Osteoblast (primary cell): Measurements from ENCODE around the gene DLK2. TPM values are rescaled to one million over a fixed set of nuclear protein-coding genes. Genes with fewer than 3 reads are reported as not detected.

Experiments
- DNase-seq: peaks from one replicate; pipeline ENCODE4 v3.0.0; 2011; ENCODE audit warnings: low spot score, mixed read lengths; ENCODE audit not compliant: insufficient read length; ENCODE audit errors: missing footprints
- H2AFZ ChIP-seq: 2 replicates; pipeline ENCODE4 v1.6.0; 2011; ENCODE audit warnings: mild to moderate bottlenecking, low read length
- H3K27ac ChIP-seq: 2 replicates; pipeline ENCODE4 v1.5.1; 2011; ENCODE audit warnings: mild to moderate bottlenecking, low read depth, low read length, moderate library complexity
- H3K27me3 ChIP-seq: 2 replicates; pipeline ENCODE4 v1.6.0; 2012; ENCODE audit warnings: mild to moderate bottlenecking, control low read depth, inconsistent platforms, low read length, moderate library complexity; ENCODE audit not compliant: insufficient read depth
- H3K36me3 ChIP-seq: 2 replicates; pipeline ENCODE4 v1.5.1; 2011; ENCODE audit warnings: mild to moderate bottlenecking, low read length, control low read depth, moderate library complexity; ENCODE audit not compliant: insufficient read depth
- H3K4me1 ChIP-seq: 2 replicates; pipeline ENCODE4 v1.5.1; 2011; ENCODE audit warnings: mild to moderate bottlenecking, low read length, control low read depth, moderate library complexity; ENCODE audit not compliant: insufficient read depth
- H3K4me2 ChIP-seq: 2 replicates; pipeline ENCODE4 v1.6.0; 2011; ENCODE audit warnings: mild to moderate bottlenecking, low read length; ENCODE audit not compliant: insufficient read depth
- H3K4me3 ChIP-seq: fragments of 200-600 bp; sonication (generic); 3 replicates; pipeline ENCODE4 v1.5.1; 2012; ENCODE audit warnings: mild to moderate bottlenecking, low read length, inconsistent platforms; ENCODE audit not compliant: insufficient read depth
- H3K79me2 ChIP-seq: 2 replicates; pipeline ENCODE4 v1.6.0; 2012; ENCODE audit warnings: mild to moderate bottlenecking, low read length, control low read depth, inconsistent platforms; ENCODE audit not compliant: insufficient read depth
- H3K9me3 ChIP-seq: 2 replicates; pipeline ENCODE4 v1.5.1; 2011; ENCODE audit warnings: low read depth, low read length, control low read depth
- H4K20me1 ChIP-seq: 2 replicates; pipeline ENCODE4 v1.6.0; 2012; ENCODE audit warnings: mild to moderate bottlenecking, low read length, control low read depth; ENCODE audit not compliant: insufficient read depth
- CTCF ChIP-seq: IDR thresholded peaks from 2 replicates; pipeline ENCODE4 v1.5.1; 2011; ENCODE audit warnings: mild to moderate bottlenecking, low read depth, low read length, moderate library complexity; ENCODE audit errors: extremely low read depth
- total RNA-seq: library from RNA; depleted of rRNA; stranded (reverse); fragments of >200 nt; gene quantifications from 2 replicates; pipeline ENCODE4 v1.2.3, GENCODE V29; 2012

Gene DLK2
- total RNA-seq, 1 donor, result not detected

DNA sequence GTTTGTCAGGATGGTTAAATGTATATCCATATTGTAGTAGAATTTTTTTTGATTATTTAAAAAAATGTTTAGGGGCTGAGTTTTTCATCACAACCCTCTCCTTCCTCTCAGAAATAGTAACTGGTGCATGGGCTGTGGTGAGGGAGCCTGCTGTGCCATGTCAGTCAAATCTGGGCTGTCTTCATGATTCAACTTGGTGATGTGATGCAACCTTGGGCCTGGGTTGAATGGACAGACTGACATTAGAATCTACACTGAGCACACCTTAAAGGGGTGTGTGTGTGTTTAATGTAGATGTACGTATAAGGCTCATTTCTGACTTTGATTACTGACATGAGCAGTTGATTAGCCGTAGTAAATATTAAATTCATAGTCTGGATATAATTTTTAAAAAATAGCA is 25.7 kb upstream of the DLK2 start:
- DNase-seq, result no peak
- H3K4me2 ChIP-seq, result no peak overlapping the region
- no peak for TF ChIP-seq CTCF

GRCh38 chr6:43478008-43478372 is 22.6 kb upstream of the DLK2 start:
- no peak for TF ChIP-seq CTCF

More for the DNA sequence above, 25.7 kb upstream of the DLK2 start:
- peaks cover 13% of the 10 kb centered on the region for H3K4me1 ChIP-seq
- H3K4me3 ChIP-seq, result no peak overlapping the region
- peaks cover 22% of the 10 kb centered on the region for H4K20me1 ChIP-seq
- no peaks in the 10 kb centered on the region for H3K27me3 ChIP-seq
- no peaks in the 10 kb centered on the region for H3K9me3 ChIP-seq
- H3K36me3 ChIP-seq, result peaks cover 3% of the 10 kb centered on the region
- H3K27ac ChIP-seq, result no peak overlapping the region
- H2AFZ ChIP-seq, result no peak overlapping the region
- peaks cover 70% of the 10 kb centered on the region for H3K79me2 ChIP-seq

DNA sequence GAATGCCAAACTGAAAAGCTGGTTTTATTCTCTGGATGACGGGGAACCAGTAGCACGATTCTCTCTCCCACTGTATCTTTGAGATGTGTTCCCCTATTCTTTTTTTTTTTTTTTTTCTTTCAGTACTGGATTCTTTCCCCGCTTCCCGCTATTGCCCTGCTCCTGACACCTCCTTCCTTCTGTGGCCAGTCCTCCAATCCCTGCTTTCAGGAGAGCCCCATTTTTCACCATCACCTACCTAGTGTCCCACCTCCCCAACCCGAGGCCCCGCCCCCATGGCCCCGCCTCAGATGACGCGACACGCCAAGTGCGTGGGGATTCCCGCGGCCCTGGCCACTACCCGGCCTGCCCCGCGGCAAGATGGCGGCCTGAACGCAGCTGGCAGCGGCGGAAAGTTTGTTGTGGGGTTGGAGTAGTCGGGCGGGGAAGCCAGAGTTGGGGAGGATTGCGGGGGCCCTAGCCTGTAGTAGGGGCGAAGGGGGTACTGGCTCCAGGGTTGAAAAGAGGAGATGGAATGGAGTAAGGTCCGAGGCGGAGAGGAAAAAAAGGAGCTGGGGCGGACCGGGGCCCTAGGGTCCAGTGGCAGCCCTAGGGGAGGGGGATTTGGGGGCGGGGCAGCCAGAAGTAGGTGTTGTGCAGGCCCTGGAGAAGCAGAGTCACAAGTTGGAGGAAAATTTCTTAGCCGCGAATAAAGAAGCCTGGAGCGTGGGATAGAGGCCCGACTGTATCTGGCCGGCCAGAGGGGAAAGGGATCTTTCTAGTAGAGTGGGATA is 22.1 kb upstream of the DLK2 start, which contains the start of gene TJAP1:
Gene TJAP1 (plus strand): TSS at position 336 of the 773 bp plus-strand sequence. CDS start 21,432 bp downstream, outside the sequence.
- Histone ChIP-seq H3K9me3 (no peaks in the 10 kb centered on the region), H3K4me2 (peak within 1 kb of the TSS; percentile 98), H3K4me3 (peak within 1 kb of the TSS; percentile 87), H3K27ac (peak within 1 kb of the TSS; percentile 66), H3K4me1 (peaks cover 13% of the 10 kb centered on the region), H3K27me3 (no peaks in the 10 kb centered on the region), H3K79me2 (peaks cover 46% of the 10 kb centered on the region), H3K36me3 (peaks cover 3% of the 10 kb centered on the region), H2AFZ (peak within 1 kb of the TSS; percentile 98), H4K20me1 (peaks cover 11% of the 10 kb centered on the region)
- peak; percentile 95 for DNase-seq
- no peak for TF ChIP-seq CTCF

More at GRCh38 chr6:43478008-43478372, 22.6 kb upstream of the DLK2 start:
- Histone ChIP-seq H3K27ac (peak overlapping the region; percentile 66), H3K4me1 (peaks cover 13% of the 10 kb centered on the region), H3K27me3 (no peaks in the 10 kb centered on the region), H3K79me2 (peaks cover 50% of the 10 kb centered on the region), H3K9me3 (no peaks in the 10 kb centered on the region), H2AFZ (peak overlapping the region; percentile 87), H4K20me1 (peaks cover 11% of the 10 kb centered on the region), H3K4me3 (peak overlapping the region; percentile 87), H3K36me3 (peaks cover 3% of the 10 kb centered on the region), H3K4me2 (peak overlapping the region; percentile 98)
- DNase-seq, result no peak

DNA sequence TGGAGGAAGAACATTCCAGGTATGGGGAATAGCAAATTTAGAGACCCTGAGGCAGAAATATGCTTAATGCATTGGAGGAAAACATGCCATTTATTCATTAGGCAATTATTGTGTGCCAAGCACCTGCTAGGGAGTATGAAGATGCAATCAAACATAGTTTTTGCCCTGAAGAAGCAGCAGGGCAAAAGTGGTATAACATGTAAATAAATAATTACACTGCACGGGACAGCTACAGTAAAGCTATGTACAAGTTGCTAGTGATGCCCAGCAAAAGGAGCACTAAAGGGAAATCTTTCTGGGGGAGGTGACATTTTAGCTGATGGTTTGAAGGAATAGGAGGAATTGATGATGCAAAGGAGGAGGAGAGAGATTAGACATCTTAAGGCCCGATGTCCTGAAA is 21.4 kb upstream of the DLK2 start:
- Histone ChIP-seq H4K20me1 (peaks cover 4% of the 10 kb centered on the region), H3K4me1 (peaks cover 13% of the 10 kb centered on the region), H3K4me2 (peak overlapping the region; percentile 98), H3K4me3 (peak overlapping the region; percentile 87), H3K9me3 (no peaks in the 10 kb centered on the region), H3K79me2 (peaks cover 39% of the 10 kb centered on the region), H3K36me3 (peaks cover 3% of the 10 kb centered on the region), H2AFZ (peak overlapping the region; percentile 98), H3K27me3 (no peaks in the 10 kb centered on the region), H3K27ac (peak overlapping the region; percentile 66)
- TF ChIP-seq CTCF, result no peak
- DNase-seq, result no peak
